GM10847 (cell line): Measurements from ENCODE around the gene FAM222A.

ENCODE experiments used
- POLR2A ChIP-seq: IDR thresholded peaks from 2 replicates; pipeline ENCODE4 v1.6.1; 2011; ENCODE audit not compliant: insufficient read length; ENCODE audit errors: extremely low read depth

The FAM222A gene

GRCh38 chr12:109716512-109717389 lies 3.1 kb downstream of the FAM222A start:
- no peak for TF ChIP-seq POLR2A

GRCh38 chr12:109717390-109718357 lies 4.0 kb downstream of the FAM222A start:
- no peak for TF ChIP-seq POLR2A

GRCh38 chr12:109718390-109718789 lies 4.8 kb downstream of the FAM222A start:
- no peak for TF ChIP-seq POLR2A

GRCh38 chr12:109719123-109720022 lies 5.7 kb downstream of the FAM222A start:
- no peak for TF ChIP-seq POLR2A

- no peak for TF ChIP-seq POLR2A
These were observed 6.7 kb downstream of the FAM222A start for GRCh38 chr12:109720152-109720856.

GRCh38 chr12:109720857-109721189 lies 7.2 kb downstream of the FAM222A start:
- TF ChIP-seq POLR2A, result no peak

GRCh38 chr12:109721276-109721675 lies 7.7 kb downstream of the FAM222A start:
- TF ChIP-seq POLR2A, result no peak

GRCh38 chr12:109722022-109722720 lies 8.5 kb downstream of the FAM222A start:
- no peak for TF ChIP-seq POLR2A

- TF ChIP-seq POLR2A, result no peak
These were observed 9.1 kb downstream of the FAM222A start for GRCh38 chr12:109722721-109723094.

- TF ChIP-seq POLR2A, result no peak
These were observed 9.8 kb downstream of the FAM222A start for GRCh38 chr12:109723311-109723881.

GRCh38 chr12:109724321-109724892 lies 10.8 kb downstream of the FAM222A start:
- TF ChIP-seq POLR2A, result no peak

- no peak for TF ChIP-seq POLR2A
These were observed 11.9 kb downstream of the FAM222A start for GRCh38 chr12:109725321-109726105.
